ENCODE data around the gene SH3TC1. TPM values are rescaled to one million over a fixed set of nuclear protein-coding genes. Genes with fewer than 3 reads are reported as not detected.

The SH3TC1 gene
- total and polyA plus RNA-seq, 2 of the 13 experiments (the other 11 are each of a cell fraction or from before 2014, with no cell fraction given): 14.9 to 21.8 TPM

- TF ChIP-seq ZBED4 (CRISPR knock-in tag; IDR thresholded peaks at IDR 0.05; ENCODE audit: borderline replicate concordance): peak; percentile 66; the same call in 1 of the 2 replicates
- peak; percentile 82 for TF ChIP-seq GATAD2A (CRISPR knock-in tag; IDR thresholded peaks at IDR 0.05)
- no peak for TF ChIP-seq CCDC6 (CRISPR knock-in tag; IDR thresholded peaks at IDR 0.05)
- TF ChIP-seq MATR3 (CRISPR knock-in tag; IDR thresholded peaks at IDR 0.05): no peak
- TF ChIP-seq TFDP2 (CRISPR knock-in tag; IDR thresholded peaks at IDR 0.05): peak; percentile 47; the same call in 1 of the 2 replicates
- no peak for TF ChIP-seq ZNF572 (CRISPR knock-in tag; IDR thresholded peaks at IDR 0.05)
- no peak for TF ChIP-seq ZNF230 (CRISPR knock-in tag; IDR thresholded peaks at IDR 0.05)
- no peak for TF ChIP-seq ZNF768 (CRISPR knock-in tag; IDR thresholded peaks at IDR 0.05)
- no peak for TF ChIP-seq ATF1 (CRISPR knock-in tag; IDR thresholded peaks at IDR 0.05)
- TF ChIP-seq ZSCAN20 (CRISPR knock-in tag; IDR thresholded peaks at IDR 0.05; ENCODE audit: borderline replicate concordance): no peak
- TF ChIP-seq NRL (CRISPR knock-in tag; IDR thresholded peaks at IDR 0.05; ENCODE audit: borderline replicate concordance): peak; percentile 63; the same call in 1 of the 2 replicates
- no peak for TF ChIP-seq KAT7 (CRISPR knock-in tag; IDR thresholded peaks at IDR 0.05; ENCODE audit: borderline replicate concordance)
- TF ChIP-seq GPN1 (CRISPR knock-in tag; IDR thresholded peaks at IDR 0.05; ENCODE audit: borderline replicate concordance): no peak
- TF ChIP-seq GATA4 (IDR thresholded peaks at IDR 0.05; ENCODE audit: borderline replicate concordance, low read depth): no peak
- TF ChIP-seq RAD21 (CRISPR knock-in tag; IDR thresholded peaks at IDR 0.05): no peak
- TF ChIP-seq ETS1 (CRISPR knock-in tag; IDR thresholded peaks at IDR 0.05): no peak
- TF ChIP-seq AKNA (CRISPR knock-in tag; IDR thresholded peaks at IDR 0.05; ENCODE audit: borderline replicate concordance): no peak
- no peak for TF ChIP-seq FOXP1 (IDR thresholded peaks at IDR 0.05)
- peak; percentile 34; the same call in 1 of the 2 replicates for TF ChIP-seq FOXP1 (CRISPR knock-in tag; IDR thresholded peaks at IDR 0.05)
Measured at GRCh38 chr4:8202108-8203051, 3.3 kb downstream of the SH3TC1 start (continued).

Data from HepG2 (cell line).